Measurements from ENCODE around the gene SPDYA. TPM values are rescaled to one million over a fixed set of nuclear protein-coding genes. Genes with fewer than 3 reads are reported as not detected.

Gene SPDYA
- total and polyA plus RNA-seq, 2 of the 13 experiments (the other 11 are each of a cell fraction or from before 2014, with no cell fraction given) = 0.32 to 0.75 TPM

- TF ChIP-seq CENPBD1 (CRISPR knock-in tag; IDR thresholded peaks at IDR 0.05; ENCODE audit: borderline replicate concordance, low read depth) (no peak; the same call in 1 of the 2 replicates), ETV6 (CRISPR knock-in tag; conservative IDR thresholded peaks at IDR 0.05) (peak; percentile 95; the same call in 1 of the 2 replicates), RFX3 (CRISPR knock-in tag; IDR thresholded peaks at IDR 0.05) (no peak), SOX13 (IDR thresholded peaks at IDR 0.05) (no peak), SOX13 (CRISPR knock-in tag; conservative IDR thresholded peaks at IDR 0.05 in 1 of 2, IDR thresholded peaks at IDR 0.05 in 1 of 2) (peak in 1 of 2 experiments; percentile 67; a peak in 2 of 4 replicates), REPIN1 (CRISPR knock-in tag; IDR thresholded peaks at IDR 0.05; ENCODE audit: borderline replicate concordance, low read depth) (peak; percentile 96), PHF20 (CRISPR knock-in tag; IDR thresholded peaks at IDR 0.05) (peak; percentile 99), ZNF326 (CRISPR knock-in tag; IDR thresholded peaks at IDR 0.05; ENCODE audit: borderline replicate concordance) (peak; percentile 78; the same call in 1 of the 2 replicates), ZNF605 (CRISPR knock-in tag; IDR thresholded peaks at IDR 0.05) (peak; percentile 99), THAP7 (CRISPR knock-in tag; IDR thresholded peaks at IDR 0.05) (0 out of 2 replicates have a peak, but pooled peaks have one; percentile 62), HDAC2 (CRISPR knock-in tag; IDR thresholded peaks at IDR 0.05) (peak; percentile 99), NFYC (CRISPR knock-in tag; IDR thresholded peaks at IDR 0.05) (peak; percentile 53; the same call in 1 of the 2 replicates), GABPB1 (CRISPR knock-in tag; IDR thresholded peaks at IDR 0.05) (peak; percentile 92), ZNF383 (CRISPR knock-in tag; IDR thresholded peaks at IDR 0.05; ENCODE audit: borderline replicate concordance) (no peak), NKX3-1 (CRISPR knock-in tag; IDR thresholded peaks at IDR 0.05) (0 out of 2 replicates have a peak, but pooled peaks have one; percentile 22), THRA (CRISPR knock-in tag; IDR thresholded peaks at IDR 0.05; ENCODE audit: borderline replicate concordance) (peak; percentile 94), ETS1 (CRISPR knock-in tag; IDR thresholded peaks at IDR 0.05) (peak; percentile 66; the same call in 1 of the 2 replicates), ZNF564 (CRISPR knock-in tag; IDR thresholded peaks at IDR 0.05) (peak; percentile 93), TEAD3 (CRISPR knock-in tag; optimal IDR thresholded peaks at IDR 0.05; ENCODE audit: borderline replicate concordance) (peak; percentile 91), TBX3 (IDR thresholded peaks at IDR 0.05; ENCODE audit: borderline replicate concordance) (peak; percentile 64; the same call in 1 of the 2 replicates), HOMEZ (CRISPR knock-in tag; IDR thresholded peaks at IDR 0.05; ENCODE audit: low read depth) (peak; percentile 91), RFXANK (CRISPR knock-in tag; IDR thresholded peaks at IDR 0.05) (peak; percentile 90; the same call in 1 of the 2 replicates), CREBL2 (CRISPR knock-in tag; IDR thresholded peaks at IDR 0.05; ENCODE audit: borderline replicate concordance) (peak; percentile 96; the same call in 1 of the 2 replicates), NFE2L1 (CRISPR knock-in tag; IDR thresholded peaks at IDR 0.05; ENCODE audit: borderline replicate concordance) (no peak), HMG20A (CRISPR knock-in tag; IDR thresholded peaks at IDR 0.05; ENCODE audit: borderline replicate concordance) (peak; percentile 67)
Measured at GRCh38 chr2:28870146-28870891, 59.7 kb downstream of the SPDYA start, which contains the start of gene TRMT61B (continued).

Data from HepG2 (cell line).